B cell (primary cell): ENCODE results near the gene BEAN1. TPM values are rescaled to one million over a fixed set of nuclear protein-coding genes. Genes with fewer than 3 reads are reported as not detected.

Source experiments
- ATAC-seq: fragments of 200-7000 bp; cut with Tn5 transposase; one replicate; pipeline ENCODE4 v1.10.0; 2021; ENCODE audit warnings: low read depth, mild to moderate bottlenecking, moderate number of reproducible peaks, moderate library complexity
- CTCF ChIA-PET: fragments of 350-600 bp; sonication (Branson Sonifier 250); formaldehyde crosslinking; loops from one replicate; lab custom pipeline; 2021; ENCODE audit warnings: antibody characterized with exemption, inconsistent platforms; lab: Charles Lee
- POLR2A ChIA-PET: fragments of 350-600 bp; sonication (Branson Sonifier 250); formaldehyde crosslinking; loops from one replicate; lab custom pipeline; 2021; ENCODE audit warnings: antibody characterized with exemption; lab: Charles Lee
- DNase-seq: peaks from one replicate; pipeline ENCODE4 v3.0.0; 2013
- H2AFZ ChIP-seq: 2 replicates; pipeline ENCODE4 v1.6.1; 2012; ENCODE audit warnings: mild to moderate bottlenecking, low read depth, low read length; ENCODE audit not compliant: insufficient read depth, poor library complexity, severe bottlenecking
- H3K27ac ChIP-seq, 2 donors: 1 replicate in 1 of 2; 2 replicates in 1 of 2; pipeline ENCODE4 v1.5.1; 2012 to 2013; ENCODE audit warnings: low read length in 2 of 2, mild to moderate bottlenecking in 2 of 2, moderate library complexity in 1 of 2
- H3K27me3 ChIP-seq, 4 experiments: fragments of 200-600 bp in 1 of 4; sonication (generic) in 1 of 4; replicated peaks in 1 of 4; 1 replicate in 2 of 4; 2 replicates in 2 of 4; pipeline versions ENCODE4 v1.6.1 to v1.7.0; 2013 to 2016; ENCODE audit warnings: low read length in 3 of 4, mild to moderate bottlenecking in 2 of 4, mixed read lengths in 1 of 4, moderate library complexity in 1 of 4; ENCODE audit not compliant: insufficient read depth in 4 of 4, control insufficient read depth in 3 of 4; ENCODE audit errors: control extremely low read depth in 1 of 4
- H3K36me3 ChIP-seq, 2 experiments: replicated peaks in 1 of 2; 1 replicate in 1 of 2; 2 replicates in 1 of 2; pipeline versions ENCODE4 v1.6.1 to v1.7.1; 2013; ENCODE audit warnings: low read length in 1 of 2; ENCODE audit not compliant: insufficient read depth in 2 of 2, control insufficient read depth in 1 of 2; ENCODE audit errors: control extremely low read depth in 1 of 2, extremely low read depth in 1 of 2
- H3K4me1 ChIP-seq, 2 donors: fragments of 200-600 bp in 1 of 2; sonication (generic) in 1 of 2; 1 replicate in 1 of 2; 2 replicates in 1 of 2; pipeline versions ENCODE4 v1.5.1 to v1.6.1; 2013 to 2017; ENCODE audit warnings: low read length in 2 of 2; ENCODE audit not compliant: control insufficient read depth in 2 of 2, insufficient read depth in 2 of 2
- H3K4me2 ChIP-seq: replicated peaks from 2 replicates; pipeline ENCODE3; 2012; ENCODE audit warnings: mild to moderate bottlenecking, low read depth, low read length; ENCODE audit not compliant: poor library complexity, severe bottlenecking
- H3K4me3 ChIP-seq, 5 experiments: fragments of 200-600 bp in 1 of 5; sonication (generic) in 1 of 5; 1 replicate in 3 of 5; 2 replicates in 2 of 5; pipeline versions ENCODE4 v1.5.1 to v1.7.0; 2011 to 2016; ENCODE audit warnings: low read length in 4 of 5, mild to moderate bottlenecking in 4 of 5, low read depth in 2 of 5, control low read depth in 1 of 5, moderate library complexity in 1 of 5; ENCODE audit not compliant: insufficient read depth in 1 of 5; ENCODE audit errors: control extremely low read depth in 1 of 5, extremely low read depth in 1 of 5
- H3K79me2 ChIP-seq: fragments of 200-600 bp; sonication (generic); one replicate; pipeline ENCODE4 v1.6.0; 2016; ENCODE audit warnings: low read length; ENCODE audit not compliant: control insufficient read depth, insufficient read depth
- H3K9ac ChIP-seq: fragments of 200-600 bp; sonication (generic); 2 replicates; pipeline ENCODE4 v1.6.1; 2017; ENCODE audit warnings: mild to moderate bottlenecking, low read length, moderate library complexity
- H3K9me3 ChIP-seq, 3 donors: one replicate each; pipeline versions ENCODE4 v1.6.1 to v1.7.1; 2013; ENCODE audit warnings: low read length in 2 of 3; ENCODE audit not compliant: control insufficient read depth in 2 of 3, insufficient read depth in 1 of 3; ENCODE audit errors: control extremely low read depth in 1 of 3
- H4K20me1 ChIP-seq: 2 replicates; pipeline ENCODE4 v1.6.0; 2012; ENCODE audit warnings: mild to moderate bottlenecking, low read length; ENCODE audit not compliant: insufficient read depth, control insufficient read depth, poor library complexity, severe bottlenecking
- H3K27ac Mint-ChIP-seq: one replicate; pipeline ENCODE4 v1.8.0; 2021; ENCODE audit warnings: mixed read lengths
- H3K27me3 Mint-ChIP-seq: one replicate; pipeline ENCODE4 v1.8.0; 2021; ENCODE audit warnings: mixed read lengths
- H3K4me1 Mint-ChIP-seq: one replicate; pipeline ENCODE4 v1.8.0; 2021; ENCODE audit warnings: mixed read lengths
- H3K4me3 Mint-ChIP-seq: one replicate; pipeline ENCODE4 v1.8.0; 2021; ENCODE audit warnings: mixed read lengths
- H3K9me3 Mint-ChIP-seq: one replicate; pipeline ENCODE4 v1.8.0; 2022; ENCODE audit warnings: mixed read lengths; ENCODE audit not compliant: insufficient read depth
- EZH2 ChIP-seq: IDR thresholded peaks from 2 replicates; pipeline ENCODE4 v1.6.1; 2012; ENCODE audit warnings: borderline replicate concordance, low read depth, mild to moderate bottlenecking, moderate library complexity, low read length; ENCODE audit not compliant: insufficient read depth, poor library complexity, severe bottlenecking
- WGBS: methylation state at CpG from one replicate; pipeline ENCODE4 v1.1.5; 2013; ENCODE audit warnings: missing lambda C conversion rate; ENCODE audit not compliant: insufficient coverage; 5-methylcytosine and 5-hydroxymethylcytosine counted together
- intact Hi-C: fragments of 100-400 bp; cut with micrococcal nuclease; formaldehyde crosslinking; loops from one replicate; pipeline ENCODE4 v1.10.0; 2022
- polyA plus RNA-seq: library from polyadenylated mRNA; depleted of rRNA; stranded (reverse); fragments of >200 nt; gene quantifications from 2 replicates; pipeline ENCODE4 v1.2.3, GENCODE V29; 2012
- total RNA-seq, 2 donors: library from RNA; stranded (reverse); fragments of 120-200 nt in 1 of 2; gene quantifications; 1 replicate in 1 of 2; 2 replicates in 1 of 2; pipeline versions ENCODE4 v1.2.3 to v1.2.4, GENCODE V29; 2013 to 2022
- TF ChIP-seq, protein P1 (sequence below): fragments of 200-600 bp; IDR thresholded peaks from one replicate; pipeline ENCODE4 v1.8.0; 2022; ENCODE audit warnings: antibody characterized with exemption, mild to moderate bottlenecking

BEAN1 gene
- total and polyA plus RNA-seq, 2 donors (not counting 1 experiment from before 2014, with no cell fraction given) = not detected

DNA sequence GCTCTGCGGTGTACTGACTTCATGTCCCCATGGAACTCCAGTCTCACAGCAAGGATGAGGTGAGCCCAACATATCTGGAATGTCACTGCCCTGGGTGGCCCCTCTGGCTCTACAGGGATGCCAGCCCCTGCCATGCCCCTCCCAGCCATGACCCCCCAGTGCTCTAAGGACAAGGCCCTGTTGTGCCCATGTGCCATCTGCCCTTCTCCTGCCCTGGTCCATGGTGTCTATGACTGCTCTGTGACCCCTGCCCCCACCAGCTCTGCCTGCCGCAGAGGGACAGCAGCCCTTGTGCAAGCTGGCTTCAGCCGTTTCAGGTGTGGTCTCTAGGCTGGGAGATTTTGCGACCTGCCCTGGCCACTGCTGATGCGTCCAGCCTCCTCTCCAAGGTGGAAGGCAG, 82.5 kb downstream of the BEAN1 start:
- Histone ChIP-seq H2AFZ (no peak overlapping the region), H3K79me2 (no peaks in the 10 kb centered on the region), H3K9me3 (no peaks in the 10 kb centered on the region), H3K36me3 (no peaks in the 10 kb centered on the region), H3K4me2 (no peak overlapping the region), H3K4me3 (no peak overlapping the region), H3K27me3 (peaks cover 0 to 3% (median 0%) of the 10 kb centered on the region in 4 experiments), H3K27ac (no peak overlapping the region), H4K20me1 (no peaks in the 10 kb centered on the region), H3K4me1 (peaks cover 0 to 9% of the 10 kb centered on the region in 2 donors), H3K9ac (no peak overlapping the region)
- DNase-seq = no peak
- no peak overlapping the region for H3K4me3 Mint-ChIP-seq
- intact Hi-C loops = no loop called here
- no peak for TF ChIP-seq EZH2
- TF ChIP-seq, protein P1, sequence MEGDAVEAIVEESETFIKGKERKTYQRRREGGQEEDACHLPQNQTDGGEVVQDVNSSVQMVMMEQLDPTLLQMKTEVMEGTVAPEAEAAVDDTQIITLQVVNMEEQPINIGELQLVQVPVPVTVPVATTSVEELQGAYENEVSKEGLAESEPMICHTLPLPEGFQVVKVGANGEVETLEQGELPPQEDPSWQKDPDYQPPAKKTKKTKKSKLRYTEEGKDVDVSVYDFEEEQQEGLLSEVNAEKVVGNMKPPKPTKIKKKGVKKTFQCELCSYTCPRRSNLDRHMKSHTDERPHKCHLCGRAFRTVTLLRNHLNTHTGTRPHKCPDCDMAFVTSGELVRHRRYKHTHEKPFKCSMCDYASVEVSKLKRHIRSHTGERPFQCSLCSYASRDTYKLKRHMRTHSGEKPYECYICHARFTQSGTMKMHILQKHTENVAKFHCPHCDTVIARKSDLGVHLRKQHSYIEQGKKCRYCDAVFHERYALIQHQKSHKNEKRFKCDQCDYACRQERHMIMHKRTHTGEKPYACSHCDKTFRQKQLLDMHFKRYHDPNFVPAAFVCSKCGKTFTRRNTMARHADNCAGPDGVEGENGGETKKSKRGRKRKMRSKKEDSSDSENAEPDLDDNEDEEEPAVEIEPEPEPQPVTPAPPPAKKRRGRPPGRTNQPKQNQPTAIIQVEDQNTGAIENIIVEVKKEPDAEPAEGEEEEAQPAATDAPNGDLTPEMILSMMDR = no peak
- H3K9me3 Mint-ChIP-seq = no peaks in the 10 kb centered on the region
- H3K27me3 Mint-ChIP-seq = peaks cover 3% of the 10 kb centered on the region
- WGBS = 100% methylated on average over 5 of the region's 5 CpGs
- peaks cover 20% of the 10 kb centered on the region for H3K4me1 Mint-ChIP-seq
- no peak for ATAC-seq
- CTCF ChIA-PET = interaction anchor here (0.9 to 3.1 kb wide), 7 partner anchors 27 to 80 kb away, joined by 3 to 15 read pairs (median 3); partner anchors contain the start of gene CKLF
- POLR2A ChIA-PET = no interaction called here
- H3K27ac Mint-ChIP-seq = no peak overlapping the region

DNA sequence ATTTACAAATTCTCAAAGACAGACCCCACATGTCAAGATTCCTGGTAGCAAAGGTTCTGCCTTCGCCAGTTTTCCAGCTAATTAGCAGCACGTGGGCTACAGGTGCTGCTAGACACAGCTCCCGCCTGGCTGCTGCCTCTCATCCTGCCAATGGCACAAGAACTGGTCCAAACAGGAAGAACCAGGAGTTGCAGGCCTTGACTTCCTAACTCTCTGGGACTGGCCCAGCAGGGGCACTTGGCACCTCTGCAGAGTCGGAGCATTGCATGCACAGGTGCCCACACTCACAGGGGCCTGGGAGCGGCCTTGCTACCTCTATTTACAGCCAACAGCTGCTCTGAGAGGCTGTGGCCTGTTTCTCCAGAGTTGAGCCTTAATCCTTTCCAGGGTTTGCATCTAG, 83.2 kb downstream of the BEAN1 start:
- Mint-ChIP-seq H3K27ac (no peak overlapping the region), H3K9me3 (no peaks in the 10 kb centered on the region), H3K27me3 (peaks cover 3% of the 10 kb centered on the region), H3K4me1 (peaks cover 26% of the 10 kb centered on the region), H3K4me3 (no peak overlapping the region)
- Histone ChIP-seq H4K20me1 (peaks cover 2% of the 10 kb centered on the region), H3K4me1 (peaks cover 1 to 13% of the 10 kb centered on the region in 2 donors), H3K27ac (no peak overlapping the region), H3K27me3 (peaks cover 0 to 3% (median 0%) of the 10 kb centered on the region in 4 experiments), H3K4me3 (no peak overlapping the region), H3K79me2 (peaks cover 3% of the 10 kb centered on the region), H3K9ac (no peak overlapping the region), H2AFZ (no peak overlapping the region), H3K36me3 (no peaks in the 10 kb centered on the region), H3K9me3 (no peaks in the 10 kb centered on the region), H3K4me2 (no peak overlapping the region)
- TF ChIP-seq, protein P1 = no peak
- TF ChIP-seq EZH2 = no peak
- WGBS = 97% methylated on average over 5 of the region's 5 CpGs
- ATAC-seq = no peak
- DNase-seq = no peak
- intact Hi-C loops = no loop called here
- CTCF ChIA-PET = interaction anchor here (0.9 to 3.1 kb wide), 6 partner anchors 14 to 80 kb away, joined by 3 to 26 read pairs (median 8); partner anchors contain the start of gene CKLF
- POLR2A ChIA-PET = no interaction called here
